IMR-90 (cell line): ENCODE data around the gene SCGB1C2. TPM values are rescaled to one million over a fixed set of nuclear protein-coding genes. Genes with fewer than 3 reads are reported as not detected.
A peak's percentile ranks its signal among the peaks of the same experiment; 100 is the strongest.

ENCODE experiments used
- ATAC-seq: fragments of 200-7000 bp; cut with Tn5 transposase; 2 replicates; pipeline ENCODE4 v1.9.1; 2020; ENCODE audit warnings: low read depth, mild to moderate bottlenecking, moderate library complexity
- BruUV-seq: library from RNA; stranded (reverse); fragments of 400-500 nt; replicated peaks from 2 replicates; lab custom pipeline; 2021; lab: Mats Ljungman, UMichigan
- CTCF ChIA-PET: fragments of 300-600 bp; formaldehyde crosslinking; extraction: SDS; loops from one replicate; lab custom pipeline; 2021; ENCODE audit warnings: antibody characterized with exemption; lab: Yijun Ruan, JAX
- POLR2A ChIA-PET: fragments of 300-600 bp; sonication (Branson Sonifier 250); formaldehyde crosslinking; loops from one replicate; lab custom pipeline; 2022; ENCODE audit warnings: antibody characterized with exemption; ENCODE audit not compliant: unreplicated experiment; lab: Charles Lee
- DNase-seq: peaks from one replicate; pipeline ENCODE4 v3.0.0; 2013
- H2AFZ ChIP-seq: replicated peaks from 2 replicates; pipeline ENCODE3; 2013; ENCODE audit warnings: low read length, mild to moderate bottlenecking; ENCODE audit not compliant: poor library complexity
- H2AK5ac ChIP-seq: 2 replicates; pipeline ENCODE4 v1.6.1; 2013; ENCODE audit warnings: low read depth, low read length, inconsistent platforms
- H2AK9ac ChIP-seq: replicated peaks from 2 replicates; pipeline ENCODE3; 2013; ENCODE audit warnings: mild to moderate bottlenecking, low read depth, low read length, moderate library complexity; ENCODE audit not compliant: poor library complexity
- H2BK120ac ChIP-seq: 2 replicates; pipeline ENCODE4 v1.6.1; 2013; ENCODE audit warnings: low read depth, low read length, inconsistent platforms
- H2BK15ac ChIP-seq: 3 replicates; pipeline ENCODE4 v1.6.1; 2013; ENCODE audit warnings: low read depth, low read length, inconsistent platforms
- H2BK20ac ChIP-seq: 2 replicates; pipeline ENCODE4 v1.6.1; 2013; ENCODE audit warnings: low read depth, mild to moderate bottlenecking, inconsistent platforms, low read length, moderate library complexity
- H2BK5ac ChIP-seq: 2 replicates; pipeline ENCODE4 v1.6.1; 2013; ENCODE audit warnings: mild to moderate bottlenecking, low read depth, low read length, inconsistent platforms; ENCODE audit not compliant: poor library complexity, severe bottlenecking
- H3K14ac ChIP-seq: replicated peaks from 2 replicates; pipeline ENCODE4 v1.6.1; 2013; ENCODE audit warnings: low read depth, low read length, inconsistent platforms
- H3K18ac ChIP-seq: 2 replicates; pipeline ENCODE4 v1.6.1; 2013; ENCODE audit warnings: low read depth, low read length, control low read depth
- H3K23ac ChIP-seq: 2 replicates; pipeline ENCODE4 v1.6.1; 2013; ENCODE audit warnings: low read depth, low read length, inconsistent platforms
- H3K27ac ChIP-seq: 2 replicates; pipeline ENCODE4 v1.5.1; 2013; ENCODE audit warnings: mild to moderate bottlenecking, control low read depth, low read length; ENCODE audit not compliant: insufficient read depth
- H3K27me3 ChIP-seq: 2 replicates; pipeline ENCODE4 v1.6.1; 2013; ENCODE audit warnings: low read length; ENCODE audit not compliant: control insufficient read depth, insufficient read depth
- H3K36me3 ChIP-seq: 2 replicates; pipeline ENCODE4 v1.6.1; 2013; ENCODE audit warnings: low read length, mixed read lengths; ENCODE audit not compliant: control insufficient read depth, insufficient read depth
- H3K4ac ChIP-seq: 2 replicates; pipeline ENCODE4 v1.6.1; 2013; ENCODE audit warnings: low read depth, low read length, inconsistent platforms
- H3K4me1 ChIP-seq: 2 replicates; pipeline ENCODE4 v1.6.1; 2013; ENCODE audit warnings: low read length, mixed read lengths; ENCODE audit not compliant: control insufficient read depth, insufficient read depth
- H3K4me2 ChIP-seq: 2 replicates; pipeline ENCODE4 v1.6.1; 2013; ENCODE audit warnings: low read depth, mild to moderate bottlenecking, control low read depth, low read length, moderate library complexity
- H3K4me3 ChIP-seq: 2 replicates; pipeline ENCODE4 v1.5.1; 2013; ENCODE audit warnings: low read depth, mild to moderate bottlenecking, control low read depth, low read length, moderate library complexity; ENCODE audit not compliant: insufficient read depth
- H3K56ac ChIP-seq: 2 replicates; pipeline ENCODE4 v1.6.1; 2013; ENCODE audit warnings: low read length, inconsistent platforms; ENCODE audit not compliant: insufficient read depth; ENCODE audit errors: extremely low read depth
- H3K79me1 ChIP-seq, 2 experiments: 2 replicates each; pipeline ENCODE4 v1.6.1; 2013; ENCODE audit warnings: low read length in 2 of 2, inconsistent platforms in 1 of 2, low read depth in 1 of 2
- H3K9ac ChIP-seq: 2 replicates; pipeline ENCODE4 v1.6.1; 2013; ENCODE audit warnings: low read depth, low read length, control low read depth
- H3K9me1 ChIP-seq: 2 replicates; pipeline ENCODE4 v1.6.1; 2013; ENCODE audit warnings: low read length, inconsistent platforms; ENCODE audit not compliant: insufficient read depth
- H3K9me3 ChIP-seq: 2 replicates; pipeline ENCODE4 v1.6.1; 2013; ENCODE audit warnings: low read length; ENCODE audit not compliant: control insufficient read depth, insufficient read depth
- H4K20me1 ChIP-seq: 2 replicates; pipeline ENCODE4 v1.6.1; 2013; ENCODE audit warnings: low read length, inconsistent platforms; ENCODE audit not compliant: insufficient read depth
- H4K5ac ChIP-seq: 2 replicates; pipeline ENCODE4 v1.6.1; 2013; ENCODE audit warnings: mild to moderate bottlenecking, low read depth, low read length, control low read depth
- H4K8ac ChIP-seq, 2 experiments: 2 replicates each; pipeline ENCODE4 v1.6.1; 2013; ENCODE audit warnings: low read depth in 2 of 2, low read length in 2 of 2, control low read depth in 1 of 2, inconsistent platforms in 1 of 2
- H4K91ac ChIP-seq: 2 replicates; pipeline ENCODE4 v1.6.1; 2013; ENCODE audit warnings: low read depth, low read length, inconsistent platforms; ENCODE audit not compliant: insufficient read depth
- CHD1 ChIP-seq: IDR thresholded peaks from 2 replicates; pipeline ENCODE4 v1.6.1; 2012; ENCODE audit warnings: low read depth, low read length, improper control_type of control experiment
- ELK1 ChIP-seq: fragments of 150-350 bp; IDR thresholded peaks from 2 replicates; pipeline ENCODE4 v1.6.1; 2016; ENCODE audit warnings: low read depth, mild to moderate bottlenecking, low read length, moderate library complexity, borderline replicate concordance
- WGBS, 2 experiments: methylation state at CpG; one replicate each; pipeline versions ENCODE4 v1.1.5 to v1.1.7; 2013; ENCODE audit warnings: missing lambda C conversion rate in 2 of 2; ENCODE audit not compliant: insufficient read length in 1 of 2; ENCODE audit errors: extremely low coverage in 2 of 2; 5-methylcytosine and 5-hydroxymethylcytosine counted together
- dilution Hi-C: fragments of 300-500 bp; cut with HindIII; formaldehyde crosslinking; loops from one replicate; pipeline ENCODE4 v1.14.3; 2018; ENCODE audit warnings: low sequenced_read_pairs; ENCODE audit not compliant: unreplicated experiment
- in situ Hi-C: fragments of 300-500 bp; cut with MboI; formaldehyde crosslinking; loops from 3 replicates; pipeline ENCODE4 v1.14.3; 2019; ENCODE audit warnings: low sequenced_read_pairs, inconsistent platforms, mixed read lengths
- intact Hi-C: fragments of 100-400 bp; cut with micrococcal nuclease; formaldehyde crosslinking; loops from 2 replicates; pipeline ENCODE4 v1.10.0; 2022
- polyA plus RNA-seq, 3 experiments: library from polyadenylated mRNA; depleted of rRNA; stranded (reverse); fragments of >200 nt; gene quantifications; 2 replicates each; pipeline ENCODE4 v1.2.3, GENCODE V29; 2012; ENCODE audit warnings: low replicate concordance in 1 of 3
- total RNA-seq: library from RNA; depleted of rRNA; stranded (reverse); fragments of >200 nt; gene quantifications from 2 replicates; pipeline ENCODE4 v1.2.3, GENCODE V29; 2012

Gene SCGB1C2
- total and polyA plus RNA-seq, 2 of the 4 experiments (the other 2 are of a cell fraction), result not detected

- Histone ChIP-seq H2BK5ac (no peak within 1 kb of the TSS), H4K91ac (no peak within 1 kb of the TSS), H3K4ac (no peak within 1 kb of the TSS), H4K20me1 (no peaks in the 10 kb centered on the region), H3K18ac (no peak within 1 kb of the TSS), H3K56ac (no peak within 1 kb of the TSS), H2BK15ac (no peak within 1 kb of the TSS), H3K14ac (no peak within 1 kb of the TSS), H3K9me3 (no peaks in the 10 kb centered on the region), H2BK120ac (no peak within 1 kb of the TSS), H2AFZ (no peak within 1 kb of the TSS), H3K27me3 (peaks cover 63% of the 10 kb centered on the region), H2BK20ac (no peak within 1 kb of the TSS), H3K9ac (no peak within 1 kb of the TSS), H3K4me3 (no peak within 1 kb of the TSS), H4K8ac (no peak within 1 kb of the TSS), H3K9me1 (no peaks in the 10 kb centered on the region), H2AK5ac (no peak within 1 kb of the TSS), H3K4me1 (no peaks in the 10 kb centered on the region), H3K79me1 (no peaks in the 10 kb centered on the region), H4K5ac (no peak within 1 kb of the TSS), H3K4me2 (no peak within 1 kb of the TSS; the same call in 1 of the 2 replicates), H3K23ac (no peak within 1 kb of the TSS), H3K36me3 (no peaks in the 10 kb centered on the region), H3K27ac (no peak within 1 kb of the TSS), H2AK9ac (no peak within 1 kb of the TSS)
- CTCF ChIA-PET, result no interaction called here
- DNase-seq (peak; percentile 27), ATAC-seq (peak; percentile 92)
- TF ChIP-seq ELK1 (no peak), CHD1 (no peak)
- 8% methylated on average over 51 of the region's 120 CpGs; no CpG with 5 or more reads in 1 of the 2 experiments for WGBS, 2 experiments
- intact Hi-C loops (no loop called here), in situ Hi-C loops (no loop called here), dilution Hi-C loops (no loop called here)
- POLR2A ChIA-PET, result no interaction called here
- no TSS peak for BruUV-seq
Measured at GRCh38 chr17:181245-182049, 44.1 kb downstream of the SCGB1C2 start, which contains the start of gene DOC2B. Gene DOC2B, minus strand, starts transcription at chr17:181650. Its CDS starts 171 bp downstream, at chr17:181479.
